K562 (cell line): ENCODE results near the gene CUX1. TPM values are rescaled to one million over a fixed set of nuclear protein-coding genes. Genes with fewer than 3 reads are reported as not detected.

ENCODE experiments used
- CBX5 ChIP-seq: IDR thresholded peaks from 2 replicates; pipeline ENCODE4 v1.6.1; 2014; ENCODE audit warnings: low read depth, borderline replicate concordance
- CEBPG ChIP-seq, 3 experiments: fragments of 200-800 bp in 1 of 3; sonication (Bioruptor generic) in 1 of 3; sonication (generic) in 1 of 3; formaldehyde crosslinking in 1 of 3; IDR thresholded peaks in 2 of 3; conservative IDR thresholded peaks in 1 of 3; 2 replicates each; pipeline versions ENCODE4 v1.6.1 to v1.8.0; 2016 to 2022; ENCODE audit warnings: missing compliant biosample characterization in 2 of 3, missing genetic modification characterization in 2 of 3, mild to moderate bottlenecking in 1 of 3, missing genetic modification reagents in 1 of 3
- CGGBP1 ChIP-seq: fragments of 250-450 bp; sonication (Bioruptor Pico); IDR thresholded peaks from 2 replicates; pipeline ENCODE4 v1.9.0; 2021; ENCODE audit warnings: mild to moderate bottlenecking
- CHD2 ChIP-seq: IDR thresholded peaks from 2 replicates; pipeline ENCODE4 v1.6.1; 2011; ENCODE audit warnings: low read depth, low read length
- DNMT1 ChIP-seq: fragments of 450-650 bp; IDR thresholded peaks from 2 replicates; pipeline ENCODE4 v1.6.1; 2016; ENCODE audit warnings: antibody characterized with exemption, mild to moderate bottlenecking
- ETV5 ChIP-seq: sonication (generic); formaldehyde crosslinking; IDR thresholded peaks from 2 replicates; pipeline ENCODE4 v1.4.0; 2020; ENCODE audit warnings: low read depth, mild to moderate bottlenecking, missing genetic modification reagents
- GMEB1 ChIP-seq: fragments of 250-450 bp; sonication (Bioruptor Pico); IDR thresholded peaks from 2 replicates; pipeline ENCODE4 v1.4.0; 2020; ENCODE audit warnings: mild to moderate bottlenecking
- GTF2A2 ChIP-seq: IDR thresholded peaks from 2 replicates; pipeline ENCODE4 v1.6.1; 2016; ENCODE audit warnings: mild to moderate bottlenecking, missing genetic modification characterization, missing compliant biosample characterization
- HDAC8 ChIP-seq: fragments of 450-650 bp; IDR thresholded peaks from 2 replicates; pipeline ENCODE4 v1.6.1; 2016; ENCODE audit warnings: mild to moderate bottlenecking, missing genetic modification characterization, moderate library complexity, missing compliant biosample characterization
- JUNB ChIP-seq: fragments of 450-650 bp; formaldehyde crosslinking; conservative IDR thresholded peaks from 2 replicates; pipeline ENCODE4 v1.4.0; 2020; ENCODE audit warnings: mild to moderate bottlenecking
- SAFB2 ChIP-seq: fragments of 200-400 bp; formaldehyde crosslinking; IDR thresholded peaks from 2 replicates; pipeline ENCODE4 v1.6.1; 2018; ENCODE audit warnings: borderline replicate concordance, low read length, low read depth, moderate library complexity; ENCODE audit not compliant: severe bottlenecking
- SIN3A ChIP-seq, 2 experiments: fragments of 150-350 bp in 1 of 2; IDR thresholded peaks; 2 replicates each; pipeline ENCODE4 v1.6.1; 2011 to 2016; ENCODE audit warnings: borderline replicate concordance in 2 of 2, low read depth in 2 of 2, low read length in 2 of 2, mild to moderate bottlenecking in 2 of 2, moderate library complexity in 2 of 2; ENCODE audit not compliant: control insufficient read depth in 1 of 2
- SPI1 ChIP-seq: IDR thresholded peaks from 2 replicates; pipeline ENCODE4 v1.6.1; 2011; ENCODE audit warnings: low read depth, low read length, control low read depth, borderline replicate concordance
- TCFL5 ChIP-seq: fragments of 250-450 bp; sonication (Bioruptor Pico); conservative IDR thresholded peaks from 2 replicates; pipeline ENCODE4 v1.6.1; 2021; ENCODE audit warnings: mild to moderate bottlenecking, moderate library complexity, matching md5 sums
- XRCC4 ChIP-seq: IDR thresholded peaks from one replicate; pipeline ENCODE4 v1.6.1; 2011; ENCODE audit not compliant: insufficient read depth, insufficient read length; ENCODE audit errors: extremely low read depth
- ZBTB33 ChIP-seq: sonication (generic); formaldehyde crosslinking; IDR thresholded peaks from 2 replicates; pipeline ENCODE4 v1.8.1; 2023; ENCODE audit warnings: mild to moderate bottlenecking, missing genetic modification reagents
- ZC3H8 ChIP-seq: fragments of 450-650 bp; IDR thresholded peaks from 2 replicates; pipeline ENCODE4 v1.6.1; 2017
- ZFP91 ChIP-seq: sonication (generic); formaldehyde crosslinking; IDR thresholded peaks from 2 replicates; pipeline ENCODE4 v1.8.0; 2022; ENCODE audit warnings: mild to moderate bottlenecking, missing genetic modification reagents
- ZNF143 ChIP-seq: sonication (generic); formaldehyde crosslinking; IDR thresholded peaks from 2 replicates; pipeline ENCODE4 v1.9.0; 2022; ENCODE audit warnings: mild to moderate bottlenecking, missing genetic modification reagents
- ZNF212 ChIP-seq: fragments of 450-650 bp; formaldehyde crosslinking; IDR thresholded peaks from 2 replicates; pipeline ENCODE4 v1.4.0; 2020; ENCODE audit warnings: mild to moderate bottlenecking
- ZNF274 ChIP-seq: IDR thresholded peaks from 2 replicates; pipeline ENCODE4 v1.6.1; 2011; ENCODE audit warnings: low read depth, mild to moderate bottlenecking, low read length, moderate library complexity, borderline replicate concordance
- ZNF3 ChIP-seq: fragments of 250-450 bp; sonication (Bioruptor Pico); IDR thresholded peaks from 2 replicates; pipeline ENCODE4 v1.5.0; 2021; ENCODE audit warnings: mild to moderate bottlenecking, moderate library complexity
- ZNF778 ChIP-seq: fragments of 450-650 bp; formaldehyde crosslinking; IDR thresholded peaks from 2 replicates; pipeline ENCODE4 v1.4.0; 2020; ENCODE audit warnings: mild to moderate bottlenecking, moderate library complexity
- polyA plus RNA-seq, 8 experiments: library from polyadenylated mRNA; depleted of rRNA in 4 of 8; stranded (reverse) in 5 of 8; unstranded in 3 of 8; fragments of >200 nt; fragmentation: Nextera tagmentation in 2 of 8; fragmentation: Illumina TruSeq in 1 of 8; extraction: Ambion mirVana in 2 of 8; extraction: Trizol in 1 of 8; gene quantifications; 2 replicates each; pipeline versions ENCODE4 v1.2.1 to v1.2.3, GENCODE V29; 2011 to 2014; ENCODE audit warnings: inconsistent platforms in 1 of 8, missing spikeins in 1 of 8
- total RNA-seq, 7 experiments: library from RNA; depleted of rRNA in 6 of 7; stranded (reverse); fragments of >200 nt in 6 of 7; fragmentation: Illumina TruSeq in 2 of 7; extraction: Trizol in 2 of 7; gene quantifications; 2 replicates each; pipeline versions ENCODE4 v1.2.1 to v1.2.3, GENCODE V29; 2011 to 2021; ENCODE audit warnings: low replicate concordance in 1 of 7
- TF ChIP-seq, protein P1 (sequence below): fragments of 250-450 bp; sonication (Bioruptor Pico); IDR thresholded peaks from 2 replicates; pipeline ENCODE4 v1.8.0; 2021; ENCODE audit warnings: moderate library complexity, mild to moderate bottlenecking, inconsistent platforms

Gene CUX1
- total and polyA plus RNA-seq, 9 of the 15 experiments (the other 6 are each of a cell fraction or from before 2014, with no cell fraction given): 3.6 to 55.3 (median 25.2) TPM

DNA sequence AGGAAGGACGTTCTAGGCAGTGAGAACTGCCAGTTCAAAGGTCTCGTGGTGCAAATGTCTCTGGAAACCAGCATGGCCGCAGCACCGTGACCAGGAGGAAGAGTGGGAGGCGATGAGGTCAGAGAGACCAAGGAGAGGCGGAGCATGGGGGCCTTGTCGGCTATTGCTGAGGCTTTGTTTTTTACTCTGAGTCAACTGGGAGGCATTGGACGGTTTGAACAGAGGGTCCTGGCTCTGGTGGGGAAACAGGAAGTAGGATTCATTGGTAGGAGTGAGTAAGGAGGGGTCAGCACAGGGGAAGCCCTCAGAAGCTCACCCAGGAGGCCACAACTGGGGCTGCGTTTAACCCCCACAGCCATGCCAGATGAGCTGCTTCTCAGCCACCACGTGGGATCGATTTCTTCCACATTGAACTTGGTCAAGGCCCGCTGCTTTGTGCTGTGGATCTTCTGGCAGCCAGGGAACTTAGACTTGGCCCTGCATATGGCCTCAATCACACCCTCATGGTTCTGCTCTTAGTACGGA lies 447.0 kb downstream of the CUX1 start (continued):
- TF ChIP-seq ZNF274: no peak
- TF ChIP-seq ETV5: no peak; the same call in 1 of the 2 replicates
- no peak for TF ChIP-seq SAFB2
- no peak for TF ChIP-seq ZNF212 (CRISPR knock-in tag)
- no peak for TF ChIP-seq ZNF778 (CRISPR knock-in tag)
- no peak for TF ChIP-seq ZNF3 (CRISPR knock-in tag)
- no peak for TF ChIP-seq ZC3H8
- no peak for TF ChIP-seq DNMT1
- TF ChIP-seq SIN3A (IDR thresholded peaks at IDR 0.05; ENCODE audit: borderline replicate concordance in 2 of 2, control insufficient read depth in 1 of 2, low read depth in 2 of 2, low read length in 2 of 2): no peak
- TF ChIP-seq ZBTB33: no peak
- no peak for TF ChIP-seq TCFL5
- no peak for TF ChIP-seq CHD2
- no peak for TF ChIP-seq ZFP91
- TF ChIP-seq HDAC8 (tag): 0 out of 2 replicates have a peak, but pooled peaks have one; percentile 35
- TF ChIP-seq, protein P1, sequence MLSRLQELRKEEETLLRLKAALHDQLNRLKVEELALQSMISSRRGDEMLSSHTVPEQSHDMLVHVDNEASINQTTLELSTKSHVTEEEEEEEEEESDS: no peak
- TF ChIP-seq GMEB1 (CRISPR knock-in tag): no peak
- no peak for TF ChIP-seq CGGBP1 (CRISPR knock-in tag)
- TF ChIP-seq SPI1: 0 out of 2 replicates have a peak, but pooled peaks have one; percentile 31
- no peak for TF ChIP-seq JUNB (CRISPR knock-in tag)
- TF ChIP-seq CEBPG (CRISPR knock-in tag; IDR thresholded peaks at IDR 0.05): no peak
- TF ChIP-seq CEBPG (tag; conservative IDR thresholded peaks at IDR 0.05 in 1 of 2, IDR thresholded peaks at IDR 0.05 in 1 of 2): no peak
- no peak for TF ChIP-seq CBX5
- TF ChIP-seq XRCC4: no peak
- TF ChIP-seq GTF2A2: no peak
- TF ChIP-seq ZNF143 (CRISPR knock-in tag): no peak
